OCI-LY3 (cell line): ENCODE results near the gene BACE2.

Source experiments
- CTCF ChIP-seq: fragments of 200-600, 300-600 bp; sonication (generic); IDR thresholded peaks from 2 replicates; pipeline ENCODE4 v1.5.1; 2014; ENCODE audit warnings: antibody characterized with exemption, low read length, low read depth
- EZH2phosphoT487 ChIP-seq: fragments of 200-600 bp; shearing (Covaris generic); IDR thresholded peaks from 2 replicates; pipeline ENCODE4 v1.6.1; 2018; ENCODE audit warnings: antibody characterized with exemption, mixed run types, low read depth

- TF ChIP-seq CTCF: no peak
- no peak for TF ChIP-seq EZH2phosphoT487
Measured at GRCh38 chr21:41168391-41169257, 664 bp downstream of the BACE2 start.
